K562 (cell line): ENCODE results near the gene MTFMT. TPM values are rescaled to one million over a fixed set of nuclear protein-coding genes. Genes with fewer than 3 reads are reported as not detected.

ENCODE experiments used
- GABPB1 ChIP-seq: sonication (generic); formaldehyde crosslinking; IDR thresholded peaks from 2 replicates; pipeline ENCODE4 v1.8.0; 2022; ENCODE audit warnings: mild to moderate bottlenecking, missing genetic modification reagents
- GTF2F1 ChIP-seq: IDR thresholded peaks from 2 replicates; pipeline ENCODE4 v1.6.1; 2011; ENCODE audit warnings: low read depth, low read length, improper control_type of control experiment
- HCFC1 ChIP-seq: IDR thresholded peaks from 2 replicates; pipeline ENCODE4 v1.6.1; 2012; ENCODE audit warnings: low read depth, low read length, improper control_type of control experiment
- KLF16 ChIP-seq: IDR thresholded peaks from 2 replicates; pipeline ENCODE4 v1.6.1; 2016; ENCODE audit warnings: antibody characterized with exemption
- MEIS2 ChIP-seq: fragments of 450-650 bp; IDR thresholded peaks from 2 replicates; pipeline ENCODE4 v1.6.1; 2014; ENCODE audit warnings: mild to moderate bottlenecking; ENCODE audit not compliant: partially characterized antibody
- NFE2 ChIP-seq: IDR thresholded peaks from 2 replicates; pipeline ENCODE4 v1.6.1; 2014; ENCODE audit warnings: antibody characterized with exemption, low read depth
- NR2C2 ChIP-seq, 2 experiments: fragments of 200-800 bp in 1 of 2; sonication (Bioruptor generic) in 1 of 2; sonication (generic) in 1 of 2; formaldehyde crosslinking in 1 of 2; IDR thresholded peaks; 2 replicates each; pipeline versions ENCODE4 v1.6.1 to v1.8.0; 2016 to 2022; ENCODE audit warnings: mild to moderate bottlenecking in 1 of 2, missing compliant biosample characterization in 1 of 2, missing genetic modification characterization in 1 of 2, missing genetic modification reagents in 1 of 2
- RAD21 ChIP-seq, 2 experiments: fragments of 250-450 bp in 1 of 2; fragments of 450-650 bp in 1 of 2; sonication (Bioruptor Pico) in 1 of 2; formaldehyde crosslinking in 1 of 2; IDR thresholded peaks in 1 of 2; conservative IDR thresholded peaks in 1 of 2; 2 replicates each; pipeline versions ENCODE4 v1.4.0 to v1.8.0; 2020 to 2022; ENCODE audit warnings: mild to moderate bottlenecking in 2 of 2, moderate library complexity in 1 of 2
- RBM39 ChIP-seq: fragments of 200-400 bp; formaldehyde crosslinking; optimal IDR thresholded peaks from 2 replicates; pipeline ENCODE3; 2018; ENCODE audit warnings: low read depth, low read length
- RCOR1 ChIP-seq, 2 experiments: IDR thresholded peaks; 2 replicates each; pipeline ENCODE4 v1.6.1; 2012; ENCODE audit warnings: low read depth in 2 of 2, low read length in 2 of 2, borderline replicate concordance in 1 of 2, improper control_type of control experiment in 1 of 2
- SMC3 ChIP-seq: conservative IDR thresholded peaks from 2 replicates; pipeline ENCODE4 v1.6.1; 2011; ENCODE audit warnings: low read depth, low read length, improper control_type of control experiment; ENCODE audit not compliant: insufficient read depth
- SRSF9 ChIP-seq: fragments of 200-400 bp; formaldehyde crosslinking; IDR thresholded peaks from 2 replicates; pipeline ENCODE4 v1.6.1; 2017; ENCODE audit warnings: low read depth, low read length, borderline replicate concordance
- STAG1 ChIP-seq: sonication (generic); formaldehyde crosslinking; IDR thresholded peaks from 2 replicates; pipeline ENCODE4 v1.5.0; 2020; ENCODE audit warnings: missing genetic modification reagents, borderline replicate concordance
- STAT5B ChIP-seq: fragments of 250-450 bp; sonication (Bioruptor Pico); IDR thresholded peaks from 2 replicates; pipeline ENCODE4 v1.8.0; 2021; ENCODE audit warnings: mild to moderate bottlenecking, inconsistent platforms
- TAF9B ChIP-seq: fragments of 450-650 bp; IDR thresholded peaks from 2 replicates; pipeline ENCODE4 v1.6.1; 2018; ENCODE audit warnings: mild to moderate bottlenecking; ENCODE audit not compliant: partially characterized antibody
- YY1 ChIP-seq, 3 experiments: IDR thresholded peaks; 2 replicates each; pipeline ENCODE4 v1.6.1; 2011; ENCODE audit warnings: low read length in 2 of 3, mild to moderate bottlenecking in 2 of 3, moderate library complexity in 2 of 3, borderline replicate concordance in 1 of 3, control low read depth in 1 of 3, low read depth in 1 of 3; ENCODE audit not compliant: insufficient read depth in 3 of 3, insufficient replicate concordance in 2 of 3, control insufficient read depth in 1 of 3, insufficient read length in 1 of 3; ENCODE audit errors: extremely low read depth in 1 of 3
- ZFP30 ChIP-seq: fragments of 250-450 bp; sonication (Bioruptor Pico); IDR thresholded peaks from 2 replicates; pipeline ENCODE4 v1.8.0; 2022; ENCODE audit warnings: moderate library complexity, mild to moderate bottlenecking, inconsistent platforms, borderline replicate concordance
- polyA plus RNA-seq, 8 experiments: library from polyadenylated mRNA; depleted of rRNA in 4 of 8; stranded (reverse) in 5 of 8; unstranded in 3 of 8; fragments of >200 nt; fragmentation: Nextera tagmentation in 2 of 8; fragmentation: Illumina TruSeq in 1 of 8; extraction: Ambion mirVana in 2 of 8; extraction: Trizol in 1 of 8; gene quantifications; 2 replicates each; pipeline versions ENCODE4 v1.2.1 to v1.2.3, GENCODE V29; 2011 to 2014; ENCODE audit warnings: inconsistent platforms in 1 of 8, missing spikeins in 1 of 8
- total RNA-seq, 7 experiments: library from RNA; depleted of rRNA in 6 of 7; stranded (reverse); fragments of >200 nt in 6 of 7; fragmentation: Illumina TruSeq in 2 of 7; extraction: Trizol in 2 of 7; gene quantifications; 2 replicates each; pipeline versions ENCODE4 v1.2.1 to v1.2.3, GENCODE V29; 2011 to 2021; ENCODE audit warnings: low replicate concordance in 1 of 7
- TF ChIP-seq, protein P1 (sequence below): IDR thresholded peaks from 2 replicates; pipeline ENCODE4 v1.6.1; 2011; ENCODE audit warnings: borderline replicate concordance, low read depth, mild to moderate bottlenecking, moderate library complexity, low read length; ENCODE audit not compliant: insufficient read depth, poor library complexity, severe bottlenecking
- TF ChIP-seq, protein P2 (sequence below), 3 experiments: IDR thresholded peaks in 2 of 3; conservative IDR thresholded peaks in 1 of 3; 2 replicates each; pipeline ENCODE4 v1.5.1; 2011 to 2012; ENCODE audit warnings: low read length in 3 of 3, mild to moderate bottlenecking in 3 of 3, control low read depth in 2 of 3, improper control_type of control experiment in 1 of 3, inconsistent platforms in 1 of 3, low read depth in 1 of 3, mixed read lengths in 1 of 3, moderate library complexity in 1 of 3; ENCODE audit not compliant: insufficient read depth in 2 of 3
- TF ChIP-seq, protein P3 (sequence below): fragments of 450-650 bp; formaldehyde crosslinking; IDR thresholded peaks from 2 replicates; pipeline ENCODE4 v1.4.0; 2020; ENCODE audit warnings: mild to moderate bottlenecking, moderate library complexity

Gene MTFMT
- total and polyA plus RNA-seq, 9 of the 15 experiments (the other 6 are each of a cell fraction or from before 2014, with no cell fraction given) = 1.4 to 31.1 (median 16.2) TPM

DNA sequence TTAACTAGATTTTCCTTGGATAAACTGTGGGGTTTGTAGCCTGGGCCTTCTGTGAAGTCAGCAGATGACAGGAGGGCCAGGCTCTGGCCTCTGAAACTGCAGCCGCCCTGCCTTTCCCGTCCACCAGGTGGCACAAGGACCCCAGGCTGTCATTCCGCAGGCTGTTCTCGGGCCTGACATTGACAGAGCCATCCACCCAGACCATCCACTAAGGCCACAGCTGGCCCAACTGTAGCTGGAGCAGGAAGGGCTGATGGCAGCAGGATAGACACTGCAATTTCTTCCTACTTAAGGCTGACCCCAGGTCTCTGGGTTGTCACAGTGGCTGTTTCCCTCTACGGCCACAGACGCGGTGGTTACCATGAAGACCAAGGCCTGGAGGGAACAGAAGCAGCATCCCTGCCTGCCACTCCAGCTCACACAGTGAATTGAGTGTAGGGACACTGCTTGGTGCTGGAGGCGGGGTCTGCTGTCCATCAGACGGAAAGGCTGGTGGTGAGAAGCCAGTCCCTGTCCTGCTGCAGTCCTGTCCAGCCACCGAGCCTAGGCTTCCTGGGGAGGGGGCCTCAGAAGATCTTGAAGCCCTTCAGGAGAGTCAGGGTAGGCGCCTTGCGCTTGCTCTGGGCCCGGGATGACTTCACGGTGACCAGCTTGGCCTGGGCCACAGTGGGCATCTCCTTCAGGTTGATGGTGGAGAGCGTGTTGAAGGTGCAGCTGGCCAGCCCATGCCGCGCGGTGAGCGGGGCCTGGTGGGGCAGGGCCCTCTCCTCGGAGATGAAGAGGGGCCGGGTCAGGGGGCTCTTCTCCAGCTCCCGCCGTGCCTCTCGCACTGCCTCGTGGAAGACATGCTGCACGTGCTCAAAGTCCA, 25.1 kb upstream of the MTFMT start (continued):
- TF ChIP-seq, protein P1, sequence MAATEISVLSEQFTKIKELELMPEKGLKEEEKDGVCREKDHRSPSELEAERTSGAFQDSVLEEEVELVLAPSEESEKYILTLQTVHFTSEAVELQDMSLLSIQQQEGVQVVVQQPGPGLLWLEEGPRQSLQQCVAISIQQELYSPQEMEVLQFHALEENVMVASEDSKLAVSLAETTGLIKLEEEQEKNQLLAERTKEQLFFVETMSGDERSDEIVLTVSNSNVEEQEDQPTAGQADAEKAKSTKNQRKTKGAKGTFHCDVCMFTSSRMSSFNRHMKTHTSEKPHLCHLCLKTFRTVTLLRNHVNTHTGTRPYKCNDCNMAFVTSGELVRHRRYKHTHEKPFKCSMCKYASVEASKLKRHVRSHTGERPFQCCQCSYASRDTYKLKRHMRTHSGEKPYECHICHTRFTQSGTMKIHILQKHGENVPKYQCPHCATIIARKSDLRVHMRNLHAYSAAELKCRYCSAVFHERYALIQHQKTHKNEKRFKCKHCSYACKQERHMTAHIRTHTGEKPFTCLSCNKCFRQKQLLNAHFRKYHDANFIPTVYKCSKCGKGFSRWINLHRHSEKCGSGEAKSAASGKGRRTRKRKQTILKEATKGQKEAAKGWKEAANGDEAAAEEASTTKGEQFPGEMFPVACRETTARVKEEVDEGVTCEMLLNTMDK = no peak
- TF ChIP-seq RAD21 (CRISPR knock-in tag; conservative IDR thresholded peaks at IDR 0.05 in 1 of 2, IDR thresholded peaks at IDR 0.05 in 1 of 2) (peak; percentile 72 to 93), HCFC1 (no peak), RCOR1 (IDR thresholded peaks at IDR 0.05; ENCODE audit: borderline replicate concordance in 1 of 2, low read depth in 2 of 2, low read length in 2 of 2) (0 out of 4 replicates have a peak, but pooled peaks of 1 of the 2 experiments have one; percentile 32), RBM39 (no peak), ZFP30 (CRISPR knock-in tag) (no peak), NFE2 (no peak), NR2C2 (CRISPR knock-in tag; IDR thresholded peaks at IDR 0.05) (0 out of 2 replicates have a peak, but pooled peaks have one; percentile 18), NR2C2 (tag; IDR thresholded peaks at IDR 0.05) (no peak), SRSF9 (no peak), STAT5B (no peak), YY1 (IDR thresholded peaks at IDR 0.05; ENCODE audit: borderline replicate concordance in 1 of 3, control insufficient read depth in 1 of 3, extremely low read depth in 1 of 3, insufficient read depth in 3 of 3, insufficient read length in 1 of 3, insufficient replicate concordance in 2 of 3, low read depth in 1 of 3, low read length in 2 of 3) (peak in 1 of 3 experiments; percentile 27), SMC3 (peak; percentile 97), TAF9B (no peak), GTF2F1 (no peak), GABPB1 (CRISPR knock-in tag) (no peak), KLF16 (0 out of 2 replicates have a peak, but pooled peaks have one; percentile 13), MEIS2 (peak; percentile 70), STAG1 (CRISPR knock-in tag) (peak; percentile 69; the same call in 1 of the 2 replicates)
- TF ChIP-seq, protein P2, sequence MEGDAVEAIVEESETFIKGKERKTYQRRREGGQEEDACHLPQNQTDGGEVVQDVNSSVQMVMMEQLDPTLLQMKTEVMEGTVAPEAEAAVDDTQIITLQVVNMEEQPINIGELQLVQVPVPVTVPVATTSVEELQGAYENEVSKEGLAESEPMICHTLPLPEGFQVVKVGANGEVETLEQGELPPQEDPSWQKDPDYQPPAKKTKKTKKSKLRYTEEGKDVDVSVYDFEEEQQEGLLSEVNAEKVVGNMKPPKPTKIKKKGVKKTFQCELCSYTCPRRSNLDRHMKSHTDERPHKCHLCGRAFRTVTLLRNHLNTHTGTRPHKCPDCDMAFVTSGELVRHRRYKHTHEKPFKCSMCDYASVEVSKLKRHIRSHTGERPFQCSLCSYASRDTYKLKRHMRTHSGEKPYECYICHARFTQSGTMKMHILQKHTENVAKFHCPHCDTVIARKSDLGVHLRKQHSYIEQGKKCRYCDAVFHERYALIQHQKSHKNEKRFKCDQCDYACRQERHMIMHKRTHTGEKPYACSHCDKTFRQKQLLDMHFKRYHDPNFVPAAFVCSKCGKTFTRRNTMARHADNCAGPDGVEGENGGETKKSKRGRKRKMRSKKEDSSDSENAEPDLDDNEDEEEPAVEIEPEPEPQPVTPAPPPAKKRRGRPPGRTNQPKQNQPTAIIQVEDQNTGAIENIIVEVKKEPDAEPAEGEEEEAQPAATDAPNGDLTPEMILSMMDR (IDR thresholded peaks at IDR 0.05 in 2 of 3, conservative IDR thresholded peaks at IDR 0.05 in 1 of 3; ENCODE audit: insufficient read depth in 2 of 3, low read depth in 1 of 3, low read length in 3 of 3) = peak; percentile 93 to 94 (median 93)
- TF ChIP-seq, protein P3, sequence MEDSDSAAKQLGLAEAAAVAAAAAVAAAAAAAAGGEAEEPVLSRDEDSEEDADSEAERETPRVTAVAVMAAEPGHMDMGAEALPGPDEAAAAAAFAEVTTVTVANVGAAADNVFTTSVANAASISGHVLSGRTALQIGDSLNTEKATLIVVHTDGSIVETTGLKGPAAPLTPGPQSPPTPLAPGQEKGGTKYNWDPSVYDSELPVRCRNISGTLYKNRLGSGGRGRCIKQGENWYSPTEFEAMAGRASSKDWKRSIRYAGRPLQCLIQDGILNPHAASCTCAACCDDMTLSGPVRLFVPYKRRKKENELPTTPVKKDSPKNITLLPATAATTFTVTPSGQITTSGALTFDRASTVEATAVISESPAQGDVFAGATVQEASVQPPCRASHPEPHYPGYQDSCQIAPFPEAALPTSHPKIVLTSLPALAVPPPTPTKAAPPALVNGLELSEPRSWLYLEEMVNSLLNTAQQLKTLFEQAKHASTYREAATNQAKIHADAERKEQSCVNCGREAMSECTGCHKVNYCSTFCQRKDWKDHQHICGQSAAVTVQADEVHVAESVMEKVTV (CRISPR knock-in tag) = peak; percentile 58
